WTC11 (cell line): ENCODE results near the gene RPL29.
A peak's percentile ranks its signal among the peaks of the same experiment; 100 is the strongest.

ENCODE experiments used
- CTCF ChIP-seq: fragments of 200-600 bp; IDR thresholded peaks from 2 replicates; pipeline ENCODE4 v1.8.0; 2022; ENCODE audit warnings: antibody characterized with exemption
- GABPB1 ChIP-seq: sonication (generic); formaldehyde crosslinking; IDR thresholded peaks from 2 replicates; pipeline ENCODE4 v1.8.1; 2023; ENCODE audit warnings: mild to moderate bottlenecking, missing genetic modification reagents
- JAZF1 ChIP-seq: fragments of 250-450 bp; sonication (Bioruptor Pico); IDR thresholded peaks from 2 replicates; pipeline ENCODE4 v1.9.0; 2021; ENCODE audit warnings: moderate library complexity, mild to moderate bottlenecking, inconsistent platforms
- JUN ChIP-seq: sonication (generic); formaldehyde crosslinking; IDR thresholded peaks from 2 replicates; pipeline ENCODE4 v1.8.0; 2023; ENCODE audit warnings: mild to moderate bottlenecking, missing genetic modification reagents

GRCh38 chr3:51982838-51983577, 12.7 kb downstream of the RPL29 start, which contains the start of gene ACY1:
- TF ChIP-seq JUN (CRISPR knock-in tag) = peak; percentile 39; the same call in 1 of the 2 replicates
- peak; percentile 68; the same call in 1 of the 2 replicates for TF ChIP-seq GABPB1 (CRISPR knock-in tag)
- TF ChIP-seq JAZF1 (CRISPR knock-in tag) = no peak
- TF ChIP-seq CTCF = 0 out of 2 replicates have a peak, but pooled peaks have one; percentile 1
